Testis (tissue), 3 donors: ENCODE results near the gene MFSD12. TPM values are rescaled to one million over a fixed set of nuclear protein-coding genes. Genes with fewer than 3 reads are reported as not detected.
A peak's percentile ranks its signal among the peaks of the same experiment; 100 is the strongest.
"Not testable (repeated sequence)": the region's sequence is repeated elsewhere in the genome, so short reads cannot be mapped to it uniquely, and the experiment has no call there.

ENCODE experiments used
- DNase-seq: peaks from one replicate; pipeline ENCODE4 v3.0.0-alpha.2; 2019
- H3K27ac ChIP-seq, 2 donors: fragments of 200-600 bp; sonication (generic); one replicate each; pipeline ENCODE4 v1.5.1; 2019
- H3K27me3 ChIP-seq: fragments of 200-600 bp; sonication (generic); one replicate; pipeline ENCODE4 v1.5.1; 2019
- H3K36me3 ChIP-seq: fragments of 200-600 bp; sonication (generic); one replicate; pipeline ENCODE4 v1.5.1; 2017; ENCODE audit warnings: low read depth; ENCODE audit errors: missing control alignments
- H3K4me1 ChIP-seq: fragments of 200-600 bp; sonication (generic); one replicate; pipeline ENCODE4 v1.5.1; 2019
- H3K4me3 ChIP-seq, 2 donors: fragments of 200-600 bp; sonication (generic); one replicate each; pipeline ENCODE4 v1.5.1; 2017 to 2019
- H3K9me3 ChIP-seq: fragments of 200-600 bp; sonication (generic); one replicate; pipeline ENCODE4 v1.5.1; 2017
- POLR2A ChIP-seq: fragments of 450-650 bp; IDR thresholded peaks from one replicate; pipeline ENCODE4 v1.6.1; 2017; ENCODE audit warnings: antibody characterized with exemption, mild to moderate bottlenecking, moderate library complexity
- WGBS, 2 donors: methylation state at CpG; one replicate each; pipeline ENCODE4 v1.1.5; 2018; 5-methylcytosine and 5-hydroxymethylcytosine counted together
- intact Hi-C: fragments of 100-400 bp; cut with DNase I; formaldehyde crosslinking; loops from one replicate; pipeline ENCODE4 v1.15.1; 2023; ENCODE audit warnings: low total_unique reads
- polyA plus RNA-seq: library from polyadenylated mRNA; stranded (reverse); fragments of 350-450 nt; fragmentation: Illumina TruSeq; extraction: RNeasy Lipid Tissue Mini Kit (QIAGEN cat#74804); gene quantifications from one replicate; pipeline ENCODE4 v1.2.3, GENCODE V29; 2014; ENCODE audit warnings: low read depth, low replicate concordance; ENCODE audit not compliant: insufficient read depth
- total RNA-seq, 2 donors: library from RNA; depleted of rRNA; stranded (reverse); fragments of >200 nt; gene quantifications; one replicate each; pipeline ENCODE4 v1.2.3, GENCODE V29; 2016
- TF ChIP-seq, protein P1 (sequence below), 3 experiments: fragments of 450-650 bp in 2 of 3; fragments of 200-600 bp in 1 of 3; sonication (generic) in 1 of 3; IDR thresholded peaks; one replicate each; pipeline ENCODE4 v1.5.1; 2016 to 2019; ENCODE audit warnings: antibody characterized with exemption in 3 of 3, mild to moderate bottlenecking in 2 of 3, moderate library complexity in 1 of 3

Gene MFSD12
- total and polyA plus RNA-seq, 3 donors from 2014 or later, result 32.8 to 95.1 (median 83.9) TPM

DNA sequence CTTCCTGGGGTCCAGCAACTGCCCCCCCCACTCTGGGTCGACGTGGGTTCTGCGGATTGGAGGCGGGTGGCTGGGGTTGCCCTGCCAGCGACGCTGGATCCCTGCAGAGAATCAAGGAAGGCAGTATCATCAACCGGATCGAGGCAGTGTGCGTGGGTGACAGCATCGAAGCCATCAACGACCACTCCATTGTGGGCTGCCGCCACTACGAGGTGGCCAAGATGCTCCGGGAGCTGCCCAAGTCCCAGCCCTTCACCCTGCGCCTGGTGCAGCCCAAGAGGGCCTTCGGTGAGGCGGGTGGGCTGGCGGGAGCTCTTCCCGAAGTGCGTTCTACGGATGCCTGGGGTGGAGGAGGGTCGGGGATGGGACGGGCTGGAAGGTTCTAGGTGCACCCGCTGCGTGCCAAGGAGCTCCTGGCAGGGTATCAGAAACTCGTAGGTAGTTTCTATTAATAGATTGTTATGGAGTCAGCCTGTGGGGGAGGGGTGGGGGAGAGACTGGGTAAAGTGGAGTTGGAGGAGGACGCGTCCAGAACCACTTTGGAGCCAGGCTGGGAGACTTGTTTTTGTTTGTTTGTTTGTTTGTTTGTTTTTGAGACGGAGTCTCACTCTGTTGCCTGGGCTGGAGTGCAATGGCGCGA, 29.4 kb upstream of the MFSD12 start:
- intact Hi-C loops, result no loop called here
- H3K4me3 ChIP-seq, result no peak overlapping the region
- H3K27me3 ChIP-seq, result no peaks in the 10 kb centered on the region
- H3K27ac ChIP-seq, result no peak overlapping the region
- TF ChIP-seq, protein P1, sequence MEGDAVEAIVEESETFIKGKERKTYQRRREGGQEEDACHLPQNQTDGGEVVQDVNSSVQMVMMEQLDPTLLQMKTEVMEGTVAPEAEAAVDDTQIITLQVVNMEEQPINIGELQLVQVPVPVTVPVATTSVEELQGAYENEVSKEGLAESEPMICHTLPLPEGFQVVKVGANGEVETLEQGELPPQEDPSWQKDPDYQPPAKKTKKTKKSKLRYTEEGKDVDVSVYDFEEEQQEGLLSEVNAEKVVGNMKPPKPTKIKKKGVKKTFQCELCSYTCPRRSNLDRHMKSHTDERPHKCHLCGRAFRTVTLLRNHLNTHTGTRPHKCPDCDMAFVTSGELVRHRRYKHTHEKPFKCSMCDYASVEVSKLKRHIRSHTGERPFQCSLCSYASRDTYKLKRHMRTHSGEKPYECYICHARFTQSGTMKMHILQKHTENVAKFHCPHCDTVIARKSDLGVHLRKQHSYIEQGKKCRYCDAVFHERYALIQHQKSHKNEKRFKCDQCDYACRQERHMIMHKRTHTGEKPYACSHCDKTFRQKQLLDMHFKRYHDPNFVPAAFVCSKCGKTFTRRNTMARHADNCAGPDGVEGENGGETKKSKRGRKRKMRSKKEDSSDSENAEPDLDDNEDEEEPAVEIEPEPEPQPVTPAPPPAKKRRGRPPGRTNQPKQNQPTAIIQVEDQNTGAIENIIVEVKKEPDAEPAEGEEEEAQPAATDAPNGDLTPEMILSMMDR (IDR thresholded peaks at IDR 0.05), result no peak
- TF ChIP-seq POLR2A, result no peak
- WGBS, 2 donors, result 43 to 52% methylated on average over 12 to 30 of the region's 31 CpGs
- no peaks in the 10 kb centered on the region for H3K9me3 ChIP-seq
- H3K36me3 ChIP-seq, result no peaks in the 10 kb centered on the region
- DNase-seq, result no peak
- H3K4me1 ChIP-seq, result no peaks in the 10 kb centered on the region

DNA sequence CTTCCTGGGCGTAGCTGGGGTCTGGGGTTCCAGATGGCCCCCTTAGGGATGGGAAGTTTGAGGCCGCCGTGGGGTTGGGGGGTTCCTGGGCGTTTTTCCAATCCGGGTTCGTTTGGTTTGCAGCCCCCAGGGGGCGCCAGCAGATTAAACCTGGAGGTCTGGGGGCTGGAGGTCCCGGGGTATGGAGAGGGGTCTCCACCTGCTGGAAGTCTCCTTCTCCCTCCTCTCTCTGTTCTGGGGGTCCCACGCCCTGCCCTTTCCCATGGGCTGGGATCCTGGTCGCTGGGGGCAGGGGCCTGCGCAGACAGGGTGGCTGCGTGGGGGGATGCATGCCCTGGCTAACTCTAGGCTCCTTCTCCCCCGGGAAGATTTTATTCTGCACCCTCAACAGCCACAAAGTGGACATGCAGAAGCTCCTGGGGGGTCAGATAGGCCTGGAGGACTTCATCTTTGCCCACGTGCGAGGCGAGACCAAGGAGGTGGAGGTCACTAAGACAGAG, 28.8 kb upstream of the MFSD12 start:
- Histone ChIP-seq H3K4me3 (no peak overlapping the region), H3K4me1 (no peaks in the 10 kb centered on the region), H3K9me3 (no peaks in the 10 kb centered on the region), H3K36me3 (no peaks in the 10 kb centered on the region), H3K27me3 (no peaks in the 10 kb centered on the region), H3K27ac (no peak overlapping the region)
- 25% methylated on average over 16 of the region's 16 CpGs; no CpG with 5 or more reads in 1 of the 2 donors for WGBS, 2 donors
- intact Hi-C loops, result no loop called here
- no peak for DNase-seq
- no peak for TF ChIP-seq POLR2A
- TF ChIP-seq, protein P1 (IDR thresholded peaks at IDR 0.05), result peak in 2 of 3 experiments; percentile 27 to 54

DNA sequence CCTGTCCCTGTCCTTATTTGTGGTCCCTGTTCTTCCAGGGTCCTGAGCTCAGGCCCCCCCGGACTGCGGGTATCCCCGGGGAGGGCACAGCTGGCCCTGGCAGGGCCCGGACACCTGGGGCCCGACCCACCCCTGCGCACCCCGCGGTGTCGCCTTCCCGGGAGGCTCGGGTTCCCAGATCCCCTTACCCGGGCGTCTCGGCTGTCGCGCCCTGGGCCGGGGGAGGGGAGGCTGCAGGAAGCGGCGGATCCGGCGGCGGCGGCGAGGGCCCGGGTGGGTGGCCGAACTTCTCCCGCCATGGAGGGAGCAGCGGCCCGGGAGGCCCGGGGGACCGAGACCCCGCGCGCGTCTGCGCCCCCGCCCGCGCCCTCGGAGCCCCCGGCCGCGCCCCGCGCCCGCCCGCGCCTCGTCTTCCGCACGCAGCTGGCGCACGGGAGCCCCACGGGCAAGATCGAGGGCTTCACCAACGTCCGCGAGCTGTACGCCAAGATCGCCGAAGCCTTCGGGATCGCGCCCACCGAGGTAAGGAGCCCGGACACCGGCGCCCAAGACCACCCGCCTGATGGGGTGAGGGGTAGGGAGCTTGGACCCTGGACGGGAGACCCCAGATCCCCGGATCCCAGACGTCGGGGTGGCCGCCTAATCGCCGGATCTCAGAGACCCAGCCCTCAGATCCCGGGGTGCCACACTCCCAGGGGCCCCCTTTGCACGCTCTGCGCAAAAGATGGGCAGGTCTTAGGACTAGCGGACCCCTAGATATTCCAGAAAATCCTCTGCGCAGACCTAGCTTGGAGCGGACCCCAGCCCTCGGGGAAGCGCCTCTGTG, 28.1 kb upstream of the MFSD12 start, which contains the start of gene GIPC3:
TSS of gene GIPC3 (plus strand) at position 178 of the 826 bp plus-strand sequence. CDS start at position 298, 120 bp downstream.
- no peak for DNase-seq
- 3% methylated on average over 79 of the region's 84 CpGs; no CpG with 5 or more reads in 1 of the 2 donors for WGBS, 2 donors
- no peaks in the 10 kb centered on the region for H3K36me3 ChIP-seq
- H3K9me3 ChIP-seq, result no peaks in the 10 kb centered on the region
- TF ChIP-seq, protein P1 (IDR thresholded peaks at IDR 0.05), result no peak
- no peak for TF ChIP-seq POLR2A
- no peaks in the 10 kb centered on the region for H3K27me3 ChIP-seq
- intact Hi-C loops, result no loop called here
- H3K4me1 ChIP-seq, result no peaks in the 10 kb centered on the region
- H3K4me3 ChIP-seq, result no peak within 1 kb of the TSS
- no peak within 1 kb of the TSS for H3K27ac ChIP-seq

DNA sequence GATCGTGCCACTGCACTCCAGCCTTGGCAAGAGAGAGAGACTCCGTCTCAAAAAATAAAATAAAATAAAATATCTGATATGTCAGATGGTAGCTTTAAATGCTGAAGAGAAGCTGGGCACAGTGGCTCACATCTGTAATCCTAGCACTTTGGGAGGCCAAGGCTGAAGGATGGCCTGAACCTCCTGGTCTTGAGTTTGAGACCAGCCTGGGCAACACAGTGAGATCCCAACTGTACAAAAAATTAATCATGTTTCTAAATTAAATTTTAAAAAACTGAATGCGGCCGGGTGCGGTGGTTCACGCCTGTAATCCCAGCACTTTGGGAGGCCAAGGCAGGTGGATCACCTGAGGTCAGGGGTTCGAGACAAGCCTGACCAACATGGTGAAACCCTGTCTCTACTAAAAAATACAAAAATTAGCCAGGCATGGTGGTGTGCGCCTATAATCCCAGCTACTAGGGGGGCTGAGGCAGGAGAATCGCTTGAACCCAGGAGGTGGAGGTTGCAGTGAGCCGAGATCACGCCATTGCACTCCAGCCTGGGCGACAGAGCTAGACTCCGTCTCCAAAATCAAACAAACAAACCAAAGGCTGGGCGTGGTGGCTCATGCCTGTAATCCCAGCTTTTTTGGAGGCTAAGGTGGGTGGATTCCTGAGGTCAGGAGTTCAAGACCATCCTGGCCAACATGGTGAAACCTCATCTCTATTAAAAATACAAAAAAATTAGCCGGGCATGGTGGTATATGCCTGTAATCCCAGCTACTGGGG, 26.8 kb upstream of the MFSD12 start:
- H3K27ac ChIP-seq, H3K9me3 ChIP-seq, DNase-seq, H3K27me3 ChIP-seq, H3K36me3 ChIP-seq, H3K4me1 ChIP-seq, intact Hi-C loops, H3K4me3 ChIP-seq: not testable (repeated sequence)
- WGBS, 2 donors, result 85 to 86% methylated on average over 15 of the region's 15 CpGs

DNA sequence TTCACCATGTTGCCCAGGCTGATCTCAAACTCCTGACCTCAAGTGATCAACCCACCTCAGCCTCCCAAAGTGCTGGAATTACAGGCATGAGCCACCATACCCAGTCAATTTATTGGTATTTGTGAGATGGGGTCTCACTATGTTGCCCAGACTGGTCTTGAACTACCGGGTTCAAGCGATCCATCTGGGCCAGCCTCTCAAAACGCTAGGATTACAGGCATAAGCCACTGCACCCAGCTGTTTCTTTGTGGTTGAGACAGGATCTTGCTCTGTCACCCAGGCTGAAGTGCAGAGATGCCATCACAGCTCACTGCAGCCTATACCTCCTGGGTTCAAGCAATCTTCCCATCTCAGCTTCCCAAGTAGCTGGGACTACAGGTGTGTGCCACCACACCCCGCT, 24.4 kb upstream of the MFSD12 start:
- H3K4me3 ChIP-seq, H3K27me3 ChIP-seq, H3K4me1 ChIP-seq, intact Hi-C loops, H3K27ac ChIP-seq, DNase-seq, H3K9me3 ChIP-seq, H3K36me3 ChIP-seq: not testable (repeated sequence)
- 91 to 97% methylated on average over 4 of the region's 4 CpGs for WGBS, 2 donors
